Measurements from ENCODE around the gene FUBP1. TPM values are rescaled to one million over a fixed set of nuclear protein-coding genes. Genes with fewer than 3 reads are reported as not detected.

FUBP1 gene
- total RNA-seq, 1 experiment from 2014 or later: 88.2 TPM

Other genes with a start within 250 kb of the FUBP1 start
- 28.7 and 40.2 TPM in 2 replicates for gene USP33, start 219.2 kb downstream of the FUBP1 start, total RNA-seq (2014; rRNA removed; shearing (Covaris generic))
- 5.7 and 7.6 TPM in 2 replicates for gene MIGA1, start 199.4 kb downstream of the FUBP1 start, total RNA-seq (2014; rRNA removed; shearing (Covaris generic))
- 1.6 and 2.4 TPM in 2 replicates for gene NEXN, start 90.4 kb downstream of the FUBP1 start, total RNA-seq (2014; rRNA removed; shearing (Covaris generic))
- gene DNAJB4, start 25.9 kb upstream of the FUBP1 start, total RNA-seq (2014; rRNA removed; shearing (Covaris generic)): 18.3 and 23.8 TPM in 2 replicates
- gene GIPC2, start 66.9 kb upstream of the FUBP1 start, total RNA-seq (2014; rRNA removed; shearing (Covaris generic)): 0.02 TPM in 1 of 2 replicates, not detected in the other